GM23338 (cell line): ENCODE data around the gene ATN1. TPM values are rescaled to one million over a fixed set of nuclear protein-coding genes. Genes with fewer than 3 reads are reported as not detected.

Experiments
- ATAC-seq: fragments of 200-7000 bp; cut with Tn5 transposase; 3 replicates; pipeline ENCODE4 v1.9.1; 2020
- DNase-seq: peaks from one replicate; pipeline ENCODE4 v3.0.0-alpha.2; 2015; ENCODE audit warnings: low spot score
- H2AFZ ChIP-seq: fragments of 200-600 bp; sonication (generic); 2 replicates; pipeline ENCODE4 v1.8.0; 2016; ENCODE audit warnings: antibody characterized with exemption, mild to moderate bottlenecking, moderate library complexity
- H3F3A ChIP-seq: fragments of 200-600 bp; sonication (generic); replicated peaks from 2 replicates; pipeline ENCODE4 v1.8.0; 2017; ENCODE audit warnings: antibody characterized with exemption, mixed run types, low read depth
- H3K27ac ChIP-seq: fragments of 200-600 bp; sonication (generic); 2 replicates; pipeline ENCODE4 v1.6.1; 2016; ENCODE audit warnings: low read depth
- H3K27me3 ChIP-seq: fragments of 200-600 bp; sonication (generic); 2 replicates; pipeline ENCODE4 v1.8.0; 2016; ENCODE audit warnings: mild to moderate bottlenecking, mixed run types, moderate library complexity; ENCODE audit not compliant: insufficient read depth
- H3K36me3 ChIP-seq: fragments of 200-600 bp; sonication (generic); 2 replicates; pipeline ENCODE4 v1.8.0; 2016; ENCODE audit warnings: mild to moderate bottlenecking; ENCODE audit not compliant: insufficient read depth
- H3K4me1 ChIP-seq: fragments of 200-600 bp; sonication (generic); 2 replicates; pipeline ENCODE4 v1.8.0; 2016; ENCODE audit warnings: mild to moderate bottlenecking, moderate library complexity; ENCODE audit not compliant: insufficient read depth
- H3K4me2 ChIP-seq: fragments of 200-600 bp; sonication (generic); 2 replicates; pipeline ENCODE4 v1.7.1; 2017; ENCODE audit warnings: mixed run types
- H3K4me3 ChIP-seq: fragments of 200-600 bp; sonication (generic); 2 replicates; pipeline ENCODE4 v1.6.1; 2016; ENCODE audit warnings: mixed run types
- H3K79me2 ChIP-seq: fragments of 200-600 bp; sonication (generic); replicated peaks from 2 replicates; pipeline ENCODE4 v1.8.0; 2017; ENCODE audit warnings: mild to moderate bottlenecking; ENCODE audit not compliant: insufficient read depth
- H3K9me2 ChIP-seq: fragments of 200-600 bp; sonication (generic); 2 replicates; pipeline ENCODE4 v1.8.0; 2017; ENCODE audit not compliant: insufficient read depth
- H4K20me1 ChIP-seq: fragments of 200-600 bp; sonication (generic); replicated peaks from 2 replicates; pipeline ENCODE4 v1.8.0; 2017; ENCODE audit warnings: mild to moderate bottlenecking; ENCODE audit not compliant: insufficient read depth
- H3K27ac Mint-ChIP-seq: 2 replicates; pipeline ENCODE4 v1.8.0; 2020; ENCODE audit warnings: inconsistent platforms, mild to moderate bottlenecking, moderate library complexity, mixed read lengths
- H3K27me3 Mint-ChIP-seq: 3 replicates; pipeline ENCODE4 v1.8.0; 2022; ENCODE audit warnings: low read depth, mild to moderate bottlenecking, moderate library complexity, mixed read lengths, inconsistent platforms; ENCODE audit not compliant: insufficient read depth, poor library complexity
- H3K36me3 Mint-ChIP-seq: 3 replicates; pipeline ENCODE4 v1.8.0; 2021; ENCODE audit warnings: low read depth, mild to moderate bottlenecking, inconsistent platforms, moderate library complexity, mixed read lengths
- H3K4me1 Mint-ChIP-seq: 3 replicates; pipeline ENCODE4 v1.8.0; 2020; ENCODE audit warnings: mild to moderate bottlenecking, inconsistent platforms, mixed read lengths
- H3K4me3 Mint-ChIP-seq: 3 replicates; pipeline ENCODE4 v1.8.0; 2021; ENCODE audit warnings: moderate library complexity, mild to moderate bottlenecking, inconsistent platforms, mixed read lengths
- H3K9me3 Mint-ChIP-seq: 3 replicates; pipeline ENCODE4 v1.8.0; 2020; ENCODE audit warnings: moderate library complexity, mild to moderate bottlenecking, inconsistent platforms, mixed read lengths
- CREB1 ChIP-seq: fragments of 250-450 bp; sonication (Bioruptor Pico); IDR thresholded peaks from 2 replicates; pipeline ENCODE4 v1.5.0; 2020; ENCODE audit warnings: low read depth, mild to moderate bottlenecking, moderate library complexity
- ETS1 ChIP-seq: IDR thresholded peaks from 2 replicates; pipeline ENCODE4 v1.6.1; 2016; ENCODE audit warnings: antibody characterized with exemption
- EZH2 ChIP-seq: fragments of 200-600 bp; sonication (generic); IDR thresholded peaks from one replicate; pipeline ENCODE4 v1.8.0; 2017; ENCODE audit warnings: antibody characterized with exemption, mild to moderate bottlenecking, low read depth; ENCODE audit not compliant: unreplicated experiment
- POLR2AphosphoS5 ChIP-seq: IDR thresholded peaks from 2 replicates; pipeline ENCODE4 v1.6.1; 2016; ENCODE audit warnings: antibody characterized with exemption, low read depth
- REST ChIP-seq: IDR thresholded peaks from one replicate; pipeline ENCODE4 v1.6.1; 2018; ENCODE audit warnings: antibody characterized with exemption; ENCODE audit not compliant: unreplicated experiment
- STAT1 ChIP-seq: IDR thresholded peaks from one replicate; pipeline ENCODE4 v1.6.1; 2016; ENCODE audit warnings: antibody characterized with exemption; ENCODE audit not compliant: unreplicated experiment
- ZNF331 ChIP-seq: fragments of 250-450 bp; sonication (Bioruptor Pico); IDR thresholded peaks from 2 replicates; pipeline ENCODE4 v1.5.0; 2020; ENCODE audit warnings: low read depth, mild to moderate bottlenecking, moderate library complexity
- polyA plus RNA-seq: library from polyadenylated mRNA; unstranded; fragments of >200 nt; fragmentation: Nextera tagmentation; extraction: Ambion mirVana; gene quantifications from 2 replicates; pipeline ENCODE4 v1.2.1, GENCODE V29; 2016
- total RNA-seq: library from RNA; depleted of rRNA; stranded (reverse); fragments of >200 nt; shearing (Covaris generic); gene quantifications from 2 replicates; pipeline ENCODE4 v1.2.3, GENCODE V29; 2014
- TF ChIP-seq, protein P1 (sequence below): fragments of 250-450 bp; sonication (Bioruptor Pico); IDR thresholded peaks from 2 replicates; pipeline ENCODE4 v1.5.0; 2020; ENCODE audit warnings: mild to moderate bottlenecking, moderate library complexity

The ATN1 gene
- total and polyA plus RNA-seq, 2 experiments from 2014 or later, result 27.2 to 49.6 TPM

DNA sequence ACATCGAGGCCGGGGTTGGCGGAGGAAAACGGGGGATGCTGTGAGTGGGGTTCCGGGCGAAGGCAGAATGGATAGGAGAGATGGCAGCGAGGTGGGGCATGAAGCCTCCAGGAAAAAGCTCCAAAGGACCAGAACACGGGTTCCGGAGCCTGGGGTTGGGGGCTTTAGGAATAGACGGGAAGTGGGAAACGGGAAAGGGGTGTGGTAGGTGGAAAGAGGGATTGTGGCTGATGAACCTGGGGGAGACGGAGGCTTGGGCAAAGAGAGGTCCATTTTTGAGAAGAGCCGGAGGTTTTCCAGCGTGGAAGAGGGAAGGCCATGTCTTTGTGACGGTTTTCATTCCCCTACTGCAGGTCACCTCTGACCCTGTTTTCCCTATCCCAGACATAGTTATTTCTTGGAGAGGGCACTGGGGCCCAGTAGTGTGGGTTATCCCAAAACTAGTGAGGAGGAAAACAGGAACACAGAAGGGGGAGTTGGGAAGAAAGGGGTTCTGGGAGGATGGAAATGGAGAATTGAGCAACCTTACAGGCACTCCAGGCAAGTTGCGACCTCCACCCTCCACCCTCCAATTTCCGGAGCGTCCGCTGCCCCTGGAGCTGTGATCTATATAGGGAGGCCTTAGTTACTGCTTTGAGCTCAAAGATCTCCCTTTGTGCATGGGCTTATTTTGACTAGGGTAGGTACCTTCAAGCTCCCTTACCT, 1.1 kb downstream of the ATN1 start:
- Histone ChIP-seq H3K36me3 (peaks cover 4% of the 10 kb centered on the region), H3K4me1 (peaks cover 51% of the 10 kb centered on the region), H4K20me1 (peaks cover 26% of the 10 kb centered on the region), H3K79me2 (peaks cover 59% of the 10 kb centered on the region), H3K4me3 (peak overlapping the region; percentile 97), H2AFZ (no peak overlapping the region), H3K27me3 (no peaks in the 10 kb centered on the region), H3K4me2 (peak overlapping the region; percentile 99), H3K9me2 (no peaks in the 10 kb centered on the region), H3K27ac (no peak overlapping the region), H3F3A (peaks cover 39% of the 10 kb centered on the region)
- Mint-ChIP-seq H3K27me3 (peaks cover 32% of the 10 kb centered on the region), H3K36me3 (peaks cover 31% of the 10 kb centered on the region), H3K27ac (peak overlapping the region; percentile 82), H3K4me1 (peaks cover 53% of the 10 kb centered on the region), H3K4me3 (peak overlapping the region; percentile 97), H3K9me3 (no peaks in the 10 kb centered on the region; the same call in 1 of the 3 replicates)
- TF ChIP-seq STAT1 (no peak), ETS1 (peak; percentile 18; the same call in 1 of the 2 replicates)
- ATAC-seq, result no peak
- DNase-seq, result no peak

DNA sequence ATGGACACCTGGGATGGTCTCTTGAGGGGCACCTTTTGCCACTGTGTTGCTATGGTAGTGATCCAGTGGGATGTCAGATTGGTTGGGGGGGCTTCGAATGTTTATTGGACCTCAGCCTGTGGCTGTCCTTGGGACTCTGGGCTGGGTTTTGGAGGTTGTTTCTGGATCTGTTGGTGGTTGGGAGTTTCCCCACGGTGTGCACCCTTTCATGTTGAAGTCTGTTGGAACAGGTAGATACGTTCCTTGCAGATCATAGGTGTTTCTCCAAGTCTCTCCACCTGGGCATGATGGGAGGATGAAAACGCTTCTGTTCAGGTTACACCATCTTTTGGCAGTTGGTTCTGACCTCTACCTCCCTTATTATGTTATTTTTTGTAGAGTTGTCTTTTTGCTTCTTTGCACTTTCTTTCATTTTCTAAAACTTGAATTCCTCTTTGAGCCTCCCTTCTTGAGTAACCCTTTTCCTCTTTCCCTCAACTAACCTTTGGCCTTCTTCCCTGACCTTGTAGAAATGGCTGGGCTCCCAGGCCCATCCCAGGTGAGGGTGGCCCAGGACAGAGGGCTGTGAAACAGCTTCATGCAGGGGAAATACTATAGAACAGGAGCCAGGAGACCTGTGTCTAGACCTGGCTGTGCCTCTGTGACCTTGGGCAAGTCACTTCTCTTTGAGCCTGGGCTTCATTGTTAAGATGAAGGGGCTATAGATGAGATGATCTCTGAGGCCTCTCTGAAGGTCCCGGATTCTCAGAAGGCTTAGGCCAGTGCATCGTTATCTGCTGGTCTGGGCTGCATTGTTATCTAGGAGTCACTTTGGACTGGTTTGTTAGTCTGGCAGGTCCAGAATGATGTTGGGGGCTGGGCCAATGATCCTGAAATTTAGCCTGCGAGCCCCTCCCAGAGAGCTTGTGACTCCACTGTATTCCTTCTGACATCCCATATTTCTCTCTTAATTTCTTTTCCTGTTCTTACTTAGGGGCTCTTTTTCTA, 2.0 kb downstream of the ATN1 start:
- peak overlapping the region; percentile 97 for H3K4me3 ChIP-seq
- H3K36me3 Mint-ChIP-seq, result peaks cover 37% of the 10 kb centered on the region
- H3K4me1 Mint-ChIP-seq, result peaks cover 45% of the 10 kb centered on the region
- ATAC-seq (no peak), DNase-seq (no peak)
- peaks cover 32% of the 10 kb centered on the region for H4K20me1 ChIP-seq
- H3K36me3 ChIP-seq, result peaks cover 10% of the 10 kb centered on the region
- H3K27ac ChIP-seq, result no peak overlapping the region
- peak overlapping the region; percentile 99 for H3K4me2 ChIP-seq
- H3K4me3 Mint-ChIP-seq, result peak overlapping the region; percentile 97
- H3K9me3 Mint-ChIP-seq, result no peaks in the 10 kb centered on the region; the same call in 1 of the 3 replicates
- H3K79me2 ChIP-seq, result peaks cover 59% of the 10 kb centered on the region
- H2AFZ ChIP-seq, result no peak overlapping the region
- no peaks in the 10 kb centered on the region for H3K9me2 ChIP-seq
- peaks cover 22% of the 10 kb centered on the region for H3K27me3 Mint-ChIP-seq
- H3K27me3 ChIP-seq, result no peaks in the 10 kb centered on the region
- H3F3A ChIP-seq, result peaks cover 42% of the 10 kb centered on the region
- peaks cover 47% of the 10 kb centered on the region for H3K4me1 ChIP-seq
- no peak overlapping the region for H3K27ac Mint-ChIP-seq
- TF ChIP-seq CREB1 (CRISPR knock-in tag) (no peak), ZNF331 (CRISPR knock-in tag) (no peak), REST (no peak), EZH2 (no peak), POLR2AphosphoS5 (no peak)
- TF ChIP-seq, protein P1, sequence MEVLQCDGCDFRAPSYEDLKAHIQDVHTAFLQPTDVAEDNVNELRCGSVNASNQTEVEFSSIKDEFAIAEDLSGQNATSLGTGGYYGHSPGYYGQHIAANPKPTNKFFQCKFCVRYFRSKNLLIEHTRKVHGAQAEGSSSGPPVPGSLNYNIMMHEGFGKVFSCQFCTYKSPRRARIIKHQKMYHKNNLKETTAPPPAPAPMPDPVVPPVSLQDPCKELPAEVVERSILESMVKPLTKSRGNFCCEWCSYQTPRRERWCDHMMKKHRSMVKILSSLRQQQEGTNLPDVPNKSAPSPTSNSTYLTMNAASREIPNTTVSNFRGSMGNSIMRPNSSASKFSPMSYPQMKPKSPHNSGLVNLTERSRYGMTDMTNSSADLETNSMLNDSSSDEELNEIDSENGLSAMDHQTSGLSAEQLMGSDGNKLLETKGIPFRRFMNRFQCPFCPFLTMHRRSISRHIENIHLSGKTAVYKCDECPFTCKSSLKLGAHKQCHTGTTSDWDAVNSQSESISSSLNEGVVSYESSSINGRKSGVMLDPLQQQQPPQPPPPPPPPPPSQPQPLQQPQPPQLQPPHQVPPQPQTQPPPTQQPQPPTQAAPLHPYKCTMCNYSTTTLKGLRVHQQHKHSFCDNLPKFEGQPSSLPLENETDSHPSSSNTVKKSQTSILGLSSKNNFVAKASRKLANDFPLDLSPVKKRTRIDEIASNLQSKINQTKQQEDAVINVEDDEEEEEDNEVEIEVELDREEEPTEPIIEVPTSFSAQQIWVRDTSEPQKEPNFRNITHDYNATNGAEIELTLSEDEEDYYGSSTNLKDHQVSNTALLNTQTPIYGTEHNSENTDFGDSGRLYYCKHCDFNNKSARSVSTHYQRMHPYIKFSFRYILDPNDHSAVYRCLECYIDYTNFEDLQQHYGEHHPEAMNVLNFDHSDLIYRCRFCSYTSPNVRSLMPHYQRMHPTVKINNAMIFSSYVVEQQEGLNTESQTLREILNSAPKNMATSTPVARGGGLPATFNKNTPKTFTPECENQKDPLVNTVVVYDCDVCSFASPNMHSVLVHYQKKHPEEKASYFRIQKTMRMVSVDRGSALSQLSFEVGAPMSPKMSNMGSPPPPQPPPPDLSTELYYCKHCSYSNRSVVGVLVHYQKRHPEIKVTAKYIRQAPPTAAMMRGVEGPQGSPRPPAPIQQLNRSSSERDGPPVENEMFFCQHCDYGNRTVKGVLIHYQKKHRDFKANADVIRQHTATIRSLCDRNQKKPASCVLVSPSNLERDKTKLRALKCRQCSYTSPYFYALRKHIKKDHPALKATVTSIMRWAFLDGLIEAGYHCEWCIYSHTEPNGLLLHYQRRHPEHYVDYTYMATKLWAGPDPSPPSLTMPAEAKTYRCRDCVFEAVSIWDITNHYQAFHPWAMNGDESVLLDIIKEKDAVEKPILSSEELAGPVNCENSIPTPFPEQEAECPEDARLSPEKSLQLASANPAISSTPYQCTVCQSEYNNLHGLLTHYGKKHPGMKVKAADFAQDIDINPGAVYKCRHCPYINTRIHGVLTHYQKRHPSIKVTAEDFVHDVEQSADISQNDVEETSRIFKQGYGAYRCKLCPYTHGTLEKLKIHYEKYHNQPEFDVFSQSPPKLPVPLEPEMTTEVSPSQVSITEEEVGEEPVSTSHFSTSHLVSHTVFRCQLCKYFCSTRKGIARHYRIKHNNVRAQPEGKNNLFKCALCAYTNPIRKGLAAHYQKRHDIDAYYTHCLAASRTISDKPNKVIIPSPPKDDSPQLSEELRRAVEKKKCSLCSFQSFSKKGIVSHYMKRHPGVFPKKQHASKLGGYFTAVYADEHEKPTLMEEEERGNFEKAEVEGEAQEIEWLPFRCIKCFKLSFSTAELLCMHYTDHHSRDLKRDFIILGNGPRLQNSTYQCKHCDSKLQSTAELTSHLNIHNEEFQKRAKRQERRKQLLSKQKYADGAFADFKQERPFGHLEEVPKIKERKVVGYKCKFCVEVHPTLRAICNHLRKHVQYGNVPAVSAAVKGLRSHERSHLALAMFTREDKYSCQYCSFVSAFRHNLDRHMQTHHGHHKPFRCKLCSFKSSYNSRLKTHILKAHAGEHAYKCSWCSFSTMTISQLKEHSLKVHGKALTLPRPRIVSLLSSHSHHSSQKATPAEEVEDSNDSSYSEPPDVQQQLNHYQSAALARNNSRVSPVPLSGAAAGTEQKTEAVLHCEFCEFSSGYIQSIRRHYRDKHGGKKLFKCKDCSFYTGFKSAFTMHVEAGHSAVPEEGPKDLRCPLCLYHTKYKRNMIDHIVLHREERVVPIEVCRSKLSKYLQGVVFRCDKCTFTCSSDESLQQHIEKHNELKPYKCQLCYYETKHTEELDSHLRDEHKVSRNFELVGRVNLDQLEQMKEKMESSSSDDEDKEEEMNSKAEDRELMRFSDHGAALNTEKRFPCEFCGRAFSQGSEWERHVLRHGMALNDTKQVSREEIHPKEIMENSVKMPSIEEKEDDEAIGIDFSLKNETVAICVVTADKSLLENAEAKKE, result no peak
